GM23338 (cell line): ENCODE data around the gene SIGLEC9.

Experiments used
- CREB1 ChIP-seq: fragments of 250-450 bp; sonication (Bioruptor Pico); IDR thresholded peaks from 2 replicates; pipeline ENCODE4 v1.5.0; 2020; ENCODE audit warnings: low read depth, mild to moderate bottlenecking, moderate library complexity
- EZH2 ChIP-seq: fragments of 200-600 bp; sonication (generic); IDR thresholded peaks from one replicate; pipeline ENCODE4 v1.8.0; 2017; ENCODE audit warnings: antibody characterized with exemption, mild to moderate bottlenecking, low read depth; ENCODE audit not compliant: unreplicated experiment
- POLR2AphosphoS5 ChIP-seq: IDR thresholded peaks from 2 replicates; pipeline ENCODE4 v1.6.1; 2016; ENCODE audit warnings: antibody characterized with exemption, low read depth
- TF ChIP-seq, protein P1 (sequence below), 2 experiments: fragments of 200-600 bp in 1 of 2; sonication (generic) in 1 of 2; conservative IDR thresholded peaks; 2 replicates each; pipeline versions ENCODE4 v1.5.1 to v1.6.1; 2016 to 2017; ENCODE audit warnings: antibody characterized with exemption in 2 of 2, low read depth in 2 of 2, mild to moderate bottlenecking in 2 of 2, moderate library complexity in 1 of 2
- TF ChIP-seq, protein P2 (sequence below): IDR thresholded peaks from one replicate; pipeline ENCODE4 v1.6.1; 2018; ENCODE audit warnings: antibody characterized with exemption; ENCODE audit not compliant: unreplicated experiment
- TF ChIP-seq, protein P3 (sequence below): IDR thresholded peaks from 2 replicates; pipeline ENCODE4 v1.6.1; 2016; ENCODE audit warnings: antibody characterized with exemption

DNA sequence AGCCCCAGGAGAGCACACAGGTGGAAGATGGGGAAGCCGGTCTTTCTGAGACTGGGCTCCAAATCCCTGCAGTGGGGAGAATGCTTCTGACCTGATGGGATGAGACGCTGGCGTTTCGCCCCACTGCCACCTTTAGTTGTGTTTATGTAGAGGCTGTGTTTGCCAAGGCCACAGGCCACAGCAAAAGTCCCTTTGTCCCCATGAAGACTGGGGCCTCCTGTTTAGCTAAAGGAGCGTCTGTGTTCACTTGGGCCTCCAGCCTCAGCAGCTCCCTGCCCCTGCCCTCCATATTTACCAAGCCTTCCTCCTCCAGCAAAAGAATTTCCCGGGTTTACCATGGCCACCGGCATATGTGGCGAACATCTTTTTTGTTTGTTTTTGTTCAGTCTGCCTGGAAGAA is 31.6 kb upstream of the SIGLEC9 start:
- TF ChIP-seq, protein P1, sequence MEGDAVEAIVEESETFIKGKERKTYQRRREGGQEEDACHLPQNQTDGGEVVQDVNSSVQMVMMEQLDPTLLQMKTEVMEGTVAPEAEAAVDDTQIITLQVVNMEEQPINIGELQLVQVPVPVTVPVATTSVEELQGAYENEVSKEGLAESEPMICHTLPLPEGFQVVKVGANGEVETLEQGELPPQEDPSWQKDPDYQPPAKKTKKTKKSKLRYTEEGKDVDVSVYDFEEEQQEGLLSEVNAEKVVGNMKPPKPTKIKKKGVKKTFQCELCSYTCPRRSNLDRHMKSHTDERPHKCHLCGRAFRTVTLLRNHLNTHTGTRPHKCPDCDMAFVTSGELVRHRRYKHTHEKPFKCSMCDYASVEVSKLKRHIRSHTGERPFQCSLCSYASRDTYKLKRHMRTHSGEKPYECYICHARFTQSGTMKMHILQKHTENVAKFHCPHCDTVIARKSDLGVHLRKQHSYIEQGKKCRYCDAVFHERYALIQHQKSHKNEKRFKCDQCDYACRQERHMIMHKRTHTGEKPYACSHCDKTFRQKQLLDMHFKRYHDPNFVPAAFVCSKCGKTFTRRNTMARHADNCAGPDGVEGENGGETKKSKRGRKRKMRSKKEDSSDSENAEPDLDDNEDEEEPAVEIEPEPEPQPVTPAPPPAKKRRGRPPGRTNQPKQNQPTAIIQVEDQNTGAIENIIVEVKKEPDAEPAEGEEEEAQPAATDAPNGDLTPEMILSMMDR (conservative IDR thresholded peaks at IDR 0.05; ENCODE audit: low read depth in 2 of 2), result no peak
- TF ChIP-seq, protein P2, sequence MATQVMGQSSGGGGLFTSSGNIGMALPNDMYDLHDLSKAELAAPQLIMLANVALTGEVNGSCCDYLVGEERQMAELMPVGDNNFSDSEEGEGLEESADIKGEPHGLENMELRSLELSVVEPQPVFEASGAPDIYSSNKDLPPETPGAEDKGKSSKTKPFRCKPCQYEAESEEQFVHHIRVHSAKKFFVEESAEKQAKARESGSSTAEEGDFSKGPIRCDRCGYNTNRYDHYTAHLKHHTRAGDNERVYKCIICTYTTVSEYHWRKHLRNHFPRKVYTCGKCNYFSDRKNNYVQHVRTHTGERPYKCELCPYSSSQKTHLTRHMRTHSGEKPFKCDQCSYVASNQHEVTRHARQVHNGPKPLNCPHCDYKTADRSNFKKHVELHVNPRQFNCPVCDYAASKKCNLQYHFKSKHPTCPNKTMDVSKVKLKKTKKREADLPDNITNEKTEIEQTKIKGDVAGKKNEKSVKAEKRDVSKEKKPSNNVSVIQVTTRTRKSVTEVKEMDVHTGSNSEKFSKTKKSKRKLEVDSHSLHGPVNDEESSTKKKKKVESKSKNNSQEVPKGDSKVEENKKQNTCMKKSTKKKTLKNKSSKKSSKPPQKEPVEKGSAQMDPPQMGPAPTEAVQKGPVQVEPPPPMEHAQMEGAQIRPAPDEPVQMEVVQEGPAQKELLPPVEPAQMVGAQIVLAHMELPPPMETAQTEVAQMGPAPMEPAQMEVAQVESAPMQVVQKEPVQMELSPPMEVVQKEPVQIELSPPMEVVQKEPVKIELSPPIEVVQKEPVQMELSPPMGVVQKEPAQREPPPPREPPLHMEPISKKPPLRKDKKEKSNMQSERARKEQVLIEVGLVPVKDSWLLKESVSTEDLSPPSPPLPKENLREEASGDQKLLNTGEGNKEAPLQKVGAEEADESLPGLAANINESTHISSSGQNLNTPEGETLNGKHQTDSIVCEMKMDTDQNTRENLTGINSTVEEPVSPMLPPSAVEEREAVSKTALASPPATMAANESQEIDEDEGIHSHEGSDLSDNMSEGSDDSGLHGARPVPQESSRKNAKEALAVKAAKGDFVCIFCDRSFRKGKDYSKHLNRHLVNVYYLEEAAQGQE, result no peak
- TF ChIP-seq EZH2 (no peak), CREB1 (CRISPR knock-in tag) (no peak), POLR2AphosphoS5 (no peak)
- TF ChIP-seq, protein P3, sequence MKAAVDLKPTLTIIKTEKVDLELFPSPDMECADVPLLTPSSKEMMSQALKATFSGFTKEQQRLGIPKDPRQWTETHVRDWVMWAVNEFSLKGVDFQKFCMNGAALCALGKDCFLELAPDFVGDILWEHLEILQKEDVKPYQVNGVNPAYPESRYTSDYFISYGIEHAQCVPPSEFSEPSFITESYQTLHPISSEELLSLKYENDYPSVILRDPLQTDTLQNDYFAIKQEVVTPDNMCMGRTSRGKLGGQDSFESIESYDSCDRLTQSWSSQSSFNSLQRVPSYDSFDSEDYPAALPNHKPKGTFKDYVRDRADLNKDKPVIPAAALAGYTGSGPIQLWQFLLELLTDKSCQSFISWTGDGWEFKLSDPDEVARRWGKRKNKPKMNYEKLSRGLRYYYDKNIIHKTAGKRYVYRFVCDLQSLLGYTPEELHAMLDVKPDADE, result no peak
